Endothelial cell of umbilical vein (primary cell): Measurements from ENCODE around the gene HIPK4. TPM values are rescaled to one million over a fixed set of nuclear protein-coding genes. Genes with fewer than 3 reads are reported as not detected.

ENCODE experiments used
- BruUV-seq: library from RNA; stranded (reverse); fragments of 400-500 nt; replicated peaks from 2 replicates; lab custom pipeline; 2021; lab: Mats Ljungman, UMichigan
- CTCF ChIA-PET: fragments of 300-600, 350-600 bp; sonication (Branson Sonifier 250); formaldehyde crosslinking; loops from one replicate; lab custom pipeline; 2021; ENCODE audit warnings: antibody characterized with exemption, inconsistent platforms; lab: Charles Lee
- POLR2A ChIA-PET: fragments of 300-600, 350-600 bp; sonication (Branson Sonifier 250); formaldehyde crosslinking; loops from one replicate; lab custom pipeline; 2021; ENCODE audit warnings: antibody characterized with exemption, inconsistent platforms; lab: Charles Lee
- DNase-seq: peaks from one replicate; pipeline ENCODE4 v3.0.0-alpha.2; 2011; ENCODE audit warnings: low read depth, low spot score
- FAIRE-seq: peaks from 2 replicates; lab custom pipeline; 2011; peaks lifted over from hg19 to GRCh38; lab: Jason Lieb, UNC
- H2AFZ ChIP-seq: 2 replicates; pipeline ENCODE4 v1.6.0; 2012; ENCODE audit warnings: low read depth, low read length, control low read depth, inconsistent platforms
- H3K27ac ChIP-seq: 2 replicates; pipeline ENCODE4 v1.5.1; 2011; ENCODE audit warnings: low read depth, mild to moderate bottlenecking, control low read depth, low read length, moderate library complexity; ENCODE audit not compliant: insufficient read depth
- H3K27me3 ChIP-seq, 2 experiments: 2 replicates each; pipeline versions ENCODE4 v1.6.0 to v1.6.1; 2011; ENCODE audit warnings: low read length in 2 of 2, mixed read lengths in 1 of 2; ENCODE audit not compliant: control insufficient read depth in 2 of 2, insufficient read depth in 2 of 2
- H3K36me3 ChIP-seq, 2 experiments: 2 replicates in 1 of 2; 3 replicates in 1 of 2; pipeline ENCODE4 v1.5.1; 2011; ENCODE audit warnings: low read length in 2 of 2, mild to moderate bottlenecking in 1 of 2, moderate library complexity in 1 of 2; ENCODE audit not compliant: control insufficient read depth in 2 of 2, insufficient read depth in 2 of 2; ENCODE audit errors: extremely low read depth in 1 of 2
- H3K4me1 ChIP-seq: 3 replicates; pipeline ENCODE4 v1.5.1; 2011; ENCODE audit warnings: mild to moderate bottlenecking, low read length; ENCODE audit not compliant: control insufficient read depth, insufficient read depth; ENCODE audit errors: extremely low read depth
- H3K4me2 ChIP-seq: 2 replicates; pipeline ENCODE4 v1.6.1; 2011; ENCODE audit warnings: low read length, control low read depth, mixed read lengths; ENCODE audit not compliant: insufficient read depth
- H3K4me3 ChIP-seq, 3 experiments: fragments of 200-600 bp in 1 of 3; sonication (generic), shearing (Covaris generic) in 1 of 3; replicated peaks in 1 of 3; 2 replicates each; pipeline ENCODE4 v1.5.1; 2011 to 2016; ENCODE audit warnings: control low read depth in 3 of 3, low read length in 3 of 3, mild to moderate bottlenecking in 2 of 3, inconsistent platforms in 1 of 3, low read depth in 1 of 3, moderate library complexity in 1 of 3; ENCODE audit not compliant: insufficient read depth in 1 of 3
- H3K79me2 ChIP-seq: 2 replicates; pipeline ENCODE4 v1.6.0; 2012; ENCODE audit warnings: low read length, inconsistent platforms; ENCODE audit not compliant: control insufficient read depth, insufficient read depth
- H3K9ac ChIP-seq: replicated peaks from 2 replicates; pipeline ENCODE3; 2011; ENCODE audit warnings: low read length, control low read depth; ENCODE audit not compliant: insufficient read depth; ENCODE audit errors: extremely low read depth
- H3K9me1 ChIP-seq: replicated peaks from 3 replicates; pipeline ENCODE4 v1.6.0; 2011; ENCODE audit warnings: mild to moderate bottlenecking, low read length; ENCODE audit not compliant: control insufficient read depth, insufficient read depth; ENCODE audit errors: extremely low read depth
- H3K9me3 ChIP-seq: replicated peaks from 2 replicates; pipeline ENCODE4 v1.5.1; 2012; ENCODE audit warnings: low read length, inconsistent platforms; ENCODE audit not compliant: control insufficient read depth, insufficient read depth
- H4K20me1 ChIP-seq: replicated peaks from 2 replicates; pipeline ENCODE3; 2011; ENCODE audit warnings: mild to moderate bottlenecking, low read length; ENCODE audit not compliant: control insufficient read depth, insufficient read depth; ENCODE audit errors: extremely low read depth
- EZH2 ChIP-seq: IDR thresholded peaks from 2 replicates; pipeline ENCODE4 v1.6.1; 2012; ENCODE audit warnings: borderline replicate concordance, low read depth, mild to moderate bottlenecking, moderate library complexity, low read length, inconsistent platforms; ENCODE audit not compliant: severe bottlenecking
- FOS ChIP-seq: IDR thresholded peaks from 2 replicates; pipeline ENCODE4 v1.6.1; 2011; ENCODE audit warnings: mild to moderate bottlenecking, low read length, moderate library complexity, borderline replicate concordance; ENCODE audit not compliant: insufficient read depth
- GATA2 ChIP-seq: IDR thresholded peaks from 2 replicates; pipeline ENCODE4 v1.7.0; 2011; ENCODE audit warnings: low read depth, mild to moderate bottlenecking, moderate library complexity, mixed read lengths, low read length; ENCODE audit not compliant: insufficient read length, insufficient read depth
- JUN ChIP-seq: IDR thresholded peaks from 2 replicates; pipeline ENCODE4 v1.6.1; 2011; ENCODE audit warnings: borderline replicate concordance, low read depth; ENCODE audit not compliant: insufficient read length, insufficient read depth
- MYC ChIP-seq: IDR thresholded peaks from one replicate; pipeline ENCODE4 v1.6.1; 2011; ENCODE audit warnings: mild to moderate bottlenecking, low read depth, low read length
- POLR2A ChIP-seq: IDR thresholded peaks from 2 replicates; pipeline ENCODE4 v1.6.1; 2012; ENCODE audit warnings: low read depth, mild to moderate bottlenecking, control low read depth, low read length
- POLR2AphosphoS5 ChIP-seq: IDR thresholded peaks from 2 replicates; pipeline ENCODE4 v1.6.1; 2012; ENCODE audit warnings: low read depth, mild to moderate bottlenecking, control low read depth, low read length, moderate library complexity; ENCODE audit not compliant: insufficient read depth
- dilution Hi-C: fragments of 300-500 bp; cut with MboI; formaldehyde crosslinking; loops from one replicate; pipeline ENCODE4 v1.15.0; 2019; ENCODE audit warnings: low sequenced_read_pairs; ENCODE audit not compliant: extremely low pct_ligation_motif_present
- intact Hi-C: fragments of 100-400 bp; cut with micrococcal nuclease; formaldehyde crosslinking; loops from one replicate; pipeline ENCODE4 v1.10.0; 2022
- polyA plus RNA-seq, 4 experiments: library from polyadenylated mRNA; depleted of rRNA in 3 of 4; stranded (reverse) in 3 of 4; unstranded in 1 of 4; fragments of >200 nt; gene quantifications; 2 replicates each; pipeline versions ENCODE4 v1.2.1 to v1.2.3, GENCODE V29; 2011 to 2012; ENCODE audit warnings: missing spikeins in 1 of 4
- total RNA-seq: library from RNA; stranded (reverse); gene quantifications from 2 replicates; pipeline ENCODE4 v1.2.3, GENCODE V29; 2021
- TF ChIP-seq, protein P1 (sequence below), 2 donors: IDR thresholded peaks; 1 replicate in 1 of 2; 2 replicates in 1 of 2; pipeline ENCODE4 v1.5.1; 2011; ENCODE audit warnings: low read length in 2 of 2, mild to moderate bottlenecking in 2 of 2, moderate library complexity in 2 of 2, control low read depth in 1 of 2, inconsistent platforms in 1 of 2, low read depth in 1 of 2; ENCODE audit not compliant: insufficient read depth in 1 of 2; ENCODE audit errors: extremely low read depth in 1 of 2
- TF ChIP-seq, protein P2 (sequence below): IDR thresholded peaks from 2 replicates; pipeline ENCODE4 v1.6.1; 2011; ENCODE audit not compliant: insufficient read depth, insufficient read length

HIPK4 gene
- total and polyA plus RNA-seq, 2 donors (not counting 3 experiments of a cell fraction or from before 2014, with no cell fraction given) = 0.12 TPM; not detected in 1

DNA sequence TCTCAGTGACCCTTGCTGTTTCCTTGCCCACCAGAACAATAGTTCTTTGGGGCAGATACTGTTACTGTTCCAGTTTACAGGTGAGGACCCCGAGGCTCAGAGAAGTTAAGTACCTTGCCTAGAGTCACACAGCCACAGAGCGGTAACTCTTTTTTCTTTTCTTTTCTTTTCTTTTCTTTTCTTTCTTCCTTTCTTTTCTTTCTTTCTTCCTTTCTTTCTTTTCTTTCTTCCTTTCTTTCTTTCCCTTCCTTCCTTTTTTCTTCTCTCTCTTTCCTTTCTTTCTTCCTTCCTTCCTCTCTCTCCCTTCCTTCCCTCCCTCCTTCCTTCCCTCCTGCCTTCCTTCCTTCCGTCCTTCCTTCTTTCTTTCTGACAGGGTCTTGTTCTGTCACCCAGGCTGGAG is 28.1 kb upstream of the HIPK4 start:
- Histone ChIP-seq H3K4me2 (no peak overlapping the region), H3K9ac (no peak overlapping the region), H3K36me3 (peaks cover 6 to 7% of the 10 kb centered on the region in 2 experiments), H3K79me2 (peaks cover 9% of the 10 kb centered on the region), H3K27me3 (no peaks in the 10 kb centered on the region), H3K9me3 (no peaks in the 10 kb centered on the region), H4K20me1 (no peaks in the 10 kb centered on the region), H2AFZ (no peak overlapping the region), H3K9me1 (no peaks in the 10 kb centered on the region), H3K27ac (no peak overlapping the region), H3K4me3 (no peak overlapping the region), H3K4me1 (peaks cover 19% of the 10 kb centered on the region)
- no TSS peak for BruUV-seq
- no peak for DNase-seq
- TF ChIP-seq POLR2AphosphoS5 (no peak), EZH2 (no peak), POLR2A (no peak), MYC (no peak), JUN (no peak), FOS (no peak), GATA2 (no peak)
- TF ChIP-seq, protein P1, sequence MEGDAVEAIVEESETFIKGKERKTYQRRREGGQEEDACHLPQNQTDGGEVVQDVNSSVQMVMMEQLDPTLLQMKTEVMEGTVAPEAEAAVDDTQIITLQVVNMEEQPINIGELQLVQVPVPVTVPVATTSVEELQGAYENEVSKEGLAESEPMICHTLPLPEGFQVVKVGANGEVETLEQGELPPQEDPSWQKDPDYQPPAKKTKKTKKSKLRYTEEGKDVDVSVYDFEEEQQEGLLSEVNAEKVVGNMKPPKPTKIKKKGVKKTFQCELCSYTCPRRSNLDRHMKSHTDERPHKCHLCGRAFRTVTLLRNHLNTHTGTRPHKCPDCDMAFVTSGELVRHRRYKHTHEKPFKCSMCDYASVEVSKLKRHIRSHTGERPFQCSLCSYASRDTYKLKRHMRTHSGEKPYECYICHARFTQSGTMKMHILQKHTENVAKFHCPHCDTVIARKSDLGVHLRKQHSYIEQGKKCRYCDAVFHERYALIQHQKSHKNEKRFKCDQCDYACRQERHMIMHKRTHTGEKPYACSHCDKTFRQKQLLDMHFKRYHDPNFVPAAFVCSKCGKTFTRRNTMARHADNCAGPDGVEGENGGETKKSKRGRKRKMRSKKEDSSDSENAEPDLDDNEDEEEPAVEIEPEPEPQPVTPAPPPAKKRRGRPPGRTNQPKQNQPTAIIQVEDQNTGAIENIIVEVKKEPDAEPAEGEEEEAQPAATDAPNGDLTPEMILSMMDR (IDR thresholded peaks at IDR 0.05; ENCODE audit: extremely low read depth in 1 of 2, insufficient read depth in 1 of 2, low read depth in 1 of 2, low read length in 2 of 2) = no peak
- TF ChIP-seq, protein P2, sequence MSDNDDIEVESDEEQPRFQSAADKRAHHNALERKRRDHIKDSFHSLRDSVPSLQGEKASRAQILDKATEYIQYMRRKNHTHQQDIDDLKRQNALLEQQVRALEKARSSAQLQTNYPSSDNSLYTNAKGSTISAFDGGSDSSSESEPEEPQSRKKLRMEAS = no peak
- FAIRE-seq = no peak
- ChIA-PET CTCF (interaction anchor here (3.7 kb wide), 1 partner anchor 47 kb away, joined by 43 read pairs; the partner anchor contains the start of genes BLVRB and SPTBN4), POLR2A (no interaction called here)
- dilution Hi-C loops = no loop called here
- intact Hi-C loops = no loop called here
